GM21381 (cell line): ENCODE results near the gene RUNX3.

Experiments
- ATAC-seq: cut with Tn5 transposase; IDR thresholded peaks from one replicate; pipeline ENCODE4 v1.9.1; 2021; ENCODE audit warnings: mild to moderate bottlenecking, moderate library complexity; ENCODE audit not compliant: unreplicated experiment

RUNX3 gene

DNA sequence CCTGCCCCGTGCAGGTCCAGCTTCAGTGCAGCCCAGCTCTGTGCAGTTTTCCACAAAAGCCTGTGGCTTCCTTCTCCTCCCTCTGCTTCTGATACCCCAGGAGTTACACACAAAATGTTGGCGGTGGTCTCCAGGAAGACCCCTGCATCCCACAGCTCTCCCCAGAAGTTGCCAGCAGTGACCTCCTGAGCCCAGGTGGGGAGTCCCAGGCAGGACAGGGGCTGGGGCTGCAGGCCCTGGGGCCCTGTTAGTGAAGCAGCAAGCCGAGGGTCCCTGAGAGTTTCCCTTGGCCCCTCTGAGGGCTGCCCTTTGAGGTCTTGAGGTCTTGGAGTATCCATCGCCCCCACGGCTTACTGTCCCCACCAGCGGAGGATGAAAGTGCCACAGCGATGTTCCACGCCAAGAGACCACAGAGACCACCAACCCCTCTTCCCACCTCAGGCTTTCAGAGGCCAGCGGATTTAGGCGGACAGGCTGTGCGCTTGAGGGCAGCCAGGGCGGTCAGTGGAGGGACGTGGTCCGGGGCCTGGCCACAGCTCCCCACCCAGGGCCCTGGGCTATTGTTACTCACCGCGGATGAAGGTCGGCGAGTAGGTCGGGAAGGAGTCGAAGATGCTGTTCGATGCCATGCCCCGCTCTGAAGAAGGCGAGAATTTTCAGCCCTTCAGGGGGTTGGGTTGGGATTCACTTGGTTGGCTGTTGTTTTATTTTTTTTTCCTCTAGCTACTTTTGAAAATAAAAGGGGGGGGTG, 34.0 kb upstream of the RUNX3 start:
- no peak for ATAC-seq

DNA sequence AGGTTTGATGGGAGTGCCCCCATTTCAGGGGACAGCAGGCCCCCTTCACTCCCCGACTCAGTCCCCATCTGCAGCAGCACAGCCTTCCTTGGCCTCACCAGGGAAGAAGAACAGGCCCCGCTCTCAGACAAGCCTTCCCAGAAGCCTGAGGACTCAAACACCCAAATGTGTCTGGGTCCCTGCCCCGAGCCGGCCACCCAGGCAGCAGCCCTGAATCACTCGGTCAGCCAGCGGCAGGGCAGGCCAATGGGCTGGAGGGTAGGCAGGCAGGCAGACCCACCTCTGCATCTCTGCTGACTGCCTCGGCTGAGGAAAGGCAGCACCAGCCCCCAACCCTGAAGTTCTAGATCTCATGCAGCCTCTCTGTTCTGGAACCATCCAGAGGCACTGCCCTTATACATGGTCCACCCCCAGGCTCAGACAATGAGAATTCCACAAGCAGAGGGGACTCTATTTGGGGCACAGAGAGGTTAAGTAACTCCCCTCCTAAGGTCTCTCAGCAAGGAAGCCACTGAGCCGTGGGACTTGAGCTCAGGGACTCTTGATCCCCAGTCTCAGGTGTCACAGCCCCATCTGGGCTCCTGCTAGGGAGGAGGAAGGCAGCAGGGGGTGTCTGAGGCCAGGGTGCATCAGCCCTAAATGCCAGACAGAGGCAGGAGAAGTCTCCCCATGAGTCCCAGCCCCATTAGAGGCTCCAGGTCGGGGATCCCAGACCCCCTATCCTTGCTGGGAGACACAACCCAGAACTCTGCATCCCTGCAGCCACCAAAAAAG, 33.2 kb upstream of the RUNX3 start:
- ATAC-seq: no peak

DNA sequence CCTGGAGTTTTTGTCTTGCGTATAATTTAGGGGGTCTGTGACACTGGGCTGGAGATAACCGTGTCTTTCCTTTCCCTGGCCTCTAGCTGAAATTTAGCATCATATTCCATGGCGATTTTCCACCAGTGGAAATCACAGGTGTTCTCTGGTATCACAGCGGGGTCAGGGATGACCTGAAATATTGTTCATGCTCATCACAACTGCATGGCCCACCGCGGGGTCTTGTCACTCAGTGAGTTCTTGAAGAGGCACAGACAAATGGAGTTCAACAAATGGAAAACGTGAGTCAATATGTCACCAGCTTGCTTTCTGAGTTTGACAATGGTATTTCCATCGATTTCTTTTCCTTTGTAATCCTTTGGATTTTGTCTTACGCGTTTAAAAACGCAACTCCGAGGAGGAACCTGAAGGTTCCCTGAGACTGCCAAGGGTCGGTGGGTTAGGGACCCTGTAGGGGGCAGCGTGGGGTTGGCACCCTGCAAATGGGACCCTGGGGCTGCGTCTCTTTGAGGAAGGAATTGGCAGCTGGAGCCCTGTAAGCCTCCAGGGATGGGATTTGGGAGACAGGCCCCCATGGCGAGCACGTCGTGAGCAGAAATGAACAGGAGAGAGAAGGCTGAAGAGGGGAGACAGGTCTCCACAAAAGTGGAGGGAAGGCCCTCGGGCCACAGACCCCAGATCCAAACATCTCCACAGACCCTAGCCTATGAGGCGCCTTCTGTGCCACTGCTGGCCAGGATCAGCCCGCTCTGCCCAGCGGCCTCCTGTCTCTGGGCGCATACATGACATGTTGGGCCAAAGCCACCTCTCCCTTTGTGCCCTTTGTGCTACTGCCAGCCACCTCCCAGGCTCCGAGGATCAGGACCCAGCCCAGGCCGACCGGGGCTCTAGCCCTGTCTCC, 32.1 kb upstream of the RUNX3 start:
- ATAC-seq: no peak

DNA sequence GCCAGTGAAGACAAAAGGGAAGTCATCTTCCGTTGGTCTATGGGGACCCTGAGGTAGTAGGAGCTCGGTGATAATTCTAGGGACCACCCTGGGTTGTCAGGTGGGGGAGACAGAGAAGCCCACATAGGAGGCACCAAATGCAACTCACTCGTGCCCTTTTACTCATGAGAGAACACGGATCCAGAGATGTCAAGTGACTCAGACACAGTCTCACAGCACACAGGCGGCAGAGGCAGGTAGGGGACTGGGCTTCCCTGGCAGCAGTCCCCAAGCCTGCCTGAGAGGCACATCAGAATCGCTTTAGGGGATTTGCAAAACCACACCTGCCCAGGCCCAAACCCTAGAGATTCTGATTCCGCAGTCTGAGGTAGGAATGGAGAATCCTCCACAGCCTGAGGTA, 31.3 kb upstream of the RUNX3 start:
- no peak for ATAC-seq

DNA sequence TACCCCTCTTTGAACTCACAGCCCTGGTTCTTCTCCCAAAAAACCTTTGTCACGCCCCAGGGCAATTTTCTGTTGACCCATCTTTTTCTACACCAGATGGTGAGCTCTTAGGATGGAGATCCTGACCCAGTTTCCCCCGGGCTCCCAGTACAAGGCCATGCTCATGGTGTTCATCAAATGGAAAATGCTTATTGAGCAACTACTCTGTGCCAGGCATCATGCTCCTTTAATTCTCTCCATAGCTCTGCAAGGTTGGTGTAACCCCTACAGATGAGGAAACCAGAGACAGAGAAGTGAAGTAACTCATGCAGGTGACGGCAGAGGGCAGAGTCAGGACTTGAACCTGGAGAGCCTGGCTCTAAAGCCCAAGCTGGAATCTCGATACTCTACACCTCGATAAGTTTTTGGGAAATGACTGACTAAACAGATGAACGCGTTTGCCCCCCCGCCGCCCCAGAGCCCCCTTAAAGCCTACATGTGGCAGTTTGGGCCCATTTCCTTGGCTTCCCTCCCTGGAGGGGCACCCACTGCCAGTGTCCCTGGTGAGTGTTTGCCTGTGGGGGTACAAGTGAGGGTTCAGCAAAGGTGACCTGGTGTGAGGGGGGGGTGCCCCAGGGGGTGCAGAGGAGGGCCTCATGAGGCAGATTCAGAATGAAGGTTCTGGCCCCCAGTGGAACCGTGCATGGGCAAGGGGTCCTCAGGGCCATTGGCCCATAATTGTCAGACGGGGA, 30.2 kb upstream of the RUNX3 start:
- no peak for ATAC-seq

DNA sequence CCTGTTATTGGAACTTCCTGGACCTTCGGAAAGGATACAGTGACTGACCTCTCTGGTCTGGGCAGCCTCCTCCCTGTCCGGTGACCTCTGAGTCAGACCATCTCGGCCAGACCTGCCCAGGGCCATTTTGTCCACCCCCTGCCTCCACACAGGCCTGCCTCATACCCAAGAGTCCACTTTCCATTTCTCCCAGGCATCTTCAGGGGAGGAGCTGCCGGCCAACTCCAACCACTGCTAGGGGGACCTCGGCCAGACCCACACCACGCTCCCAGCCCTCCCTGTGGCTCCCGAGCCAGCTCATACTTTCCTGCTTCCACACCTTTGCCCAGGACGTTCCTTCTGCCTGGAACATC, 29.5 kb upstream of the RUNX3 start:
- ATAC-seq: no peak

DNA sequence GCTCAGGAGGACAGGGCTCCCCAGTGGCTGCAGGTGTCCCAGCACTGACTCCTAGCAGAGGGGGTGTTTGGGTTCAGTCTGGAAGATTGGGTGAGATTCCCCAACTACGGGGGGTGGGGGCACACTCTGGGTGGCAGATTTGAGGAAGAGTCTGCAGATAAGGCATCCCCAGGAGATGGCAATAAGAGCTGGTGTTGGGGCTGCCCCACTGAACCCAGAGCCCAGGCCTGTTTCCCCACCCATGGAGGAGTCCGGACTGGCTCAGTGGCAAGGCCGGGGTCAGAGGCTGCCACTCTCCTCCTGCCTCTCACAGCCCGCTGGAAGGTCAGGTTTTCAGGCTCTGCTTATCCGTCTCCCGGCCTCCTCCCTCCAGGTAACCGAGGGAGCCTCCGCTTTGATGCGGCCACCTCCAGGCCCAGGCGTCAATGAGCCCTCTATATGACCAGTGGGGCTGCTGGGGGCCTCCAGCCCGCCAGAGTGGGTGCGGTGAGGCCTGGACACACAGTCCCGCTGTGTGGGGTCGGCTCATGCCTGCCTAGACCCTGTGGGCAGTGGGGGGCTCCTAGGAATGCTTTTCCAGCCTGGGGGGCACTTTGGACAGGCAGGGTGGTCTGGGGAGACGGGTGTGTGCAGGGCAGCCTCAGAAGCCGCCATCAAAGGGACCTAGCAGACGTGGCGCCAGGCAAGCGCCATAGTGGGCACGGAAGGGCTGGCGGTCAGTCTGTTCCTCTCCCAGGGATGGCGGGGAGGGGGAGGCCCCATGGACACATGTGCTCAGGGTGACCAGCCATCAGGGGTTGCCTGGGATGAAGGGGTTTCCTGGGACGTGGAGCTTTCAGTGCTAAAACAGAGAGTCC, 28.9 kb upstream of the RUNX3 start:
- ATAC-seq: no peak

DNA sequence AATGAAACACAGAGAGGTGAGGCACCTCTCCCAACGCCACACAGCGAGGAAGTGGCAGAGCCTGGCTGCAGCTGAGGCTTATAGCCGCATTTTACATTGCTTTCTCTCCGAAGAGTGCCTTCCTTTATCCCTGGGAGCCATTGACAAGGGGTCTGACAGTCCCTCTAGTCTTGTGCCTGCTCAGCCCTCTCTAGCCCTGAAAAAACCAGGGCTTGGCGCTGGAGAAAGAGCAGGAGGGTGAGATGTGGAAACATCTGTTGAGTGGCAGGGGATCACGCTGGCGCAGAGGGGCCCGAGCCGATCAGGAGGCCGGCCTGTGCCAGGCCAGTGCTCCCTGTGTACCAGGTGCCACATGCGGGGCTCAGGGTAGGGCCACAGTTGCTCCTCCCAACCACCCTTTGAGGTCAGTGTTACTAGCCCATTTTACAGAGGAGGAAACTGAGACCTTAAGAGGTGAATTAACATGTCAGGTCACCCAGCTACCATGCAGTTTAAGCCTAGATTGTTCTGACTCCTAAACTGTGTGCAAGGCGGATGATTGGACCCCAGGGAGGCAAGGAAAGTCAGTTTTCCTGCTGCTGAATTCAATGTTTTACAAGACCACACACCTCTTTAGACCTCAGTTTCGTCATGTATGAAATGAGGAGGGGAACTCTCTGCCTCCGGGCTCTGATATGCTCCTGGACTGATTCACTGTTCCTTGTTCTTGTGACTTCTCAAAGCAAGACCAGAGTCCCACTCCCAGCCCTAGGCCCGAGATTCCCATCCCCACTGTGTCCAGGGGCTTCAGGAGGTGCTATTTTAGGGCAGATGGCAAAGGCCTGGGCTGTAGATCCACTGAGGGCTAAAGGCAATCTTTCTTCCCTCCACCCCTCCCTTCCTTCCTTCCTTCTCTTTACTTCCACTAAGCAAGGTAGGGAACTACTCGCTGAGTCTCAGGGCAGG, 28.0 kb upstream of the RUNX3 start:
- ATAC-seq: no peak

DNA sequence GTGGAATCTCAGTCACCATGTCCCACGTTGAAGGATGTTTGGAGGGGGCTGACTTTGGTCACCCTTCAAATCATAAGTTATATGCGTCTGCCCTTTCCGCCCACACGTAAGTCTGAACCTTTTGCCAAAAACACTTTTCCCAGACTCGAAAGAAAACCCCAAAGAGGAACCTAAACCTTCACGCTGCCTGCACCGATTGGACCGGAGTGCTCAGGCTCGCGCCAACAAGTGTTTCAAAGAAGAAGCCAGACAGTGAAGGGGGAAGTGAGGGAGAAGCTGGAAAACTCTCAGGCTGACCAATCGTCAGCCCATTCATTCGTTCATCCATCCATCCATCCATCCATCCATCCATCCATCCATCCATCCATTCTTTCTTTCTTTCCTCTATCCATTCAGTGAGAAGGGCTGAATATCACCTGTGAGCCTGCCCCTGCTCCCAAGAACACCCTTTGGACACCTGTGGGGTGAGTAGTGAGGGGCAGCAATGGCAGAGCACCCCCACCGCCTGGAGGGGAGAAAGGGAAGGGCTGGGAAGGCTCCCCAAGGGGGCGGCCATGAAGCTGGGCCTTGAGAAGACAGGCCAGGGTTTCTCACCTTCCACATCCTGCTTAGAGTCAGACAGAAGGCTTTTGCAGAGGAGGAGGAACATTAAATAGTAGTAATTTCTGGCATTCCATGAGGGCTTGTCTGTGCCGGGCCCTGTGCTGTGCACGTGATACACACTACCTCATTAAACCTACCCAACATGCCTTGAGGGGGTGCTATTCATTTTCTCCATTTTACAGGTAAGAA, 27.1 kb upstream of the RUNX3 start:
- no peak for ATAC-seq

DNA sequence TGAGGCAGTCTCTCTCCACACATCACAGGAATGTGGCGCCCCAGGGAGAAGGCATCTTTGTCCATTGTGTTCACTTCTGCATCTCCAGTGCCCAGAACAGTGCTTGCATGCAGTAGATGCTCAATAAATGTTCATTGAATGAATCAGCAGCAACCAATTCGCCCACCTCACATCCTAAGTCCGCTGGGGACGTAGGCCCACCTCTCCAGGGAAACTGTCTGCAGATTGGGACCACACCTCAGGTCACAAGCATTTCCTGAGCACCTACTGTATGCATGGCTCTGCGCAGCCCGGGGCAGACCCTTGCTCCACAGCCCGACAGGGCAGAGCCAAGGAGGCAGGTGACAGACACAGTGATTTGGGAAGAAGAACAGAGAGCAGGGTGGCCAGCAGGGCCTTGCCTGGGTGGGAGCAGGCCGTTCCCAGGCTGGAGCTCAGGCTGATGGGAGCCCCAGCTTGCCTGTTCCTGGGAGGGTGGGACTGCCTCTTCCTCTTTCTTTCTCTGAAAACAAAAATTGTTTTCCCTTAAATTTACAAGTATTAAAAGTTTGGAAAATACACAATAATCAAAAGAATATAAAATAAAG, 25.8 kb upstream of the RUNX3 start:
- ATAC-seq: no peak

DNA sequence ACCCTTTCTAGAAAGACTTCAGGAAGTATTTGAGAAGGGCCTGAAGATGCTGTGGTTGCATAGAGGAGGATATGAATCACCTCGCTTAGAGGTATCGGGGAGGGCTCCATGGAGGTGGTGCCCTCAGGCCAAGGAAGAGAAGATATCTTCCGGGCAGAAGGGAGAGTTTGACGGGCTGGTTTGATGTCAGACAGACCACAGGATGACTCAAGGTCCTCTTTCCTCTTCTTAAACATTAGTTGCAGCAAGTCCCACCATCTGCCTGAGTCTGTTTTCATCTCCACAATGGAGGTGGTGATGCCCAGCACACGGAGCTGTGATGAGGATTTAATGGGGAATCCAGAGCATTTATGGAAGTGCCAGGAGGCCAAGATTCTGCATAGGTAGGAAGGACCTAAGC, 25.1 kb upstream of the RUNX3 start:
- ATAC-seq: peak; percentile 43

DNA sequence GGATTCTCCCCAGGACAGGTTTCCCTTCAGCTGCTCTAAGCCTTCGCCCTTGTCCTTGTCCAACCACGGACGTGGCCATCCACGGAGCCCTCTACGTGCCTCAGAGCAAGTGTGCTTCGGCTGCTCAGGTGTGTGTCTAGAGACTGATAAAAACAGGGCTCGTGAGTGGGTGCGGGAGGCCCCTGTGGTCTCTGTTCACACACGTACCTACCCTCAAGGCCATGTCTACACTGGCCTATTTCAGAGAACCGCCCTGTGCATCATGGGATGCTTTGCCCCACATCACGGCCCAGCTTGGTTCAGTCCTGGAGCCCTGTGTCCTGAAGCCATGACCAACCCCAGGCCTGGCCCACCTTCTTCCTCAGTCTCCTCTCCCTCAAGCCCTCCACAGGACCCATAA, 24.6 kb upstream of the RUNX3 start:
- no peak for ATAC-seq

DNA sequence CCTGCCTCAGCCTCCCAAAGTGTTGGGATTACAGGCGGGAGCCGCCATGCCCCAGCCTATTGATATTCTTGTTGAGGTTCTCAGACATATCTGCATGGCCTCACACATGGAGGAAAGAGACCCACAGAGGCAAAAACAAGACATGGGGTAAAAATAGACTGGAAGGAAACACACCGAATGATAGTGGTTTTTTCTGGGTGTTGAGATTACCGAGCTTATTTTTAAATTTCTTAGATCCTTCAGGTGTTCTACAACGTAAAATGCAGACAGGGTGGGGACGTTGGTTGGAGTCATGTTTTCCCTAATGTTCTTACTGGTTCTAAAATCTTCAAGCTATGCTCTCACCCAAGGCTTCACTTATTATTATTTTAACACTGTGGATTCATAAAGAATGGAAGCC, 23.9 kb upstream of the RUNX3 start:
- no peak for ATAC-seq

DNA sequence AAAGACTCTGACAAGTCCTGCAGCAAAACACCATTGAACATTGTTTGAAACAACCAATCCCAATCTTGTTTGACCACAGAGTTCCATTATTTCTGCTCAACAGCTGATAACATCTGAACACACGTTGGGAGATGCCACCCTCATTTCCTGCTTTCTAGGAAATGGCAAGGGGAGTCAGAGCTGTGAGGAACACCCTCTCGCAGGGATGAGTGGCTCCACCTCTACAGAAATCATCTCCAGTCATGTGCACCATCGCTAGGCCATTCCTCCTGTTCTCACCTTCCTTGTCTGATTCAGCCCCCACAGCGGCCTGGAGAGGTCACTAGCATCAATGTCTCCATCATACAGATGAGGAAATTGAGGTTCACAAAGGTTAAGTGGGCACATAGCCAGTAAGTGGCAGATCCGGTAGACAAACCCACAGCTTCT, 22.4 kb upstream of the RUNX3 start:
- ATAC-seq: no peak

DNA sequence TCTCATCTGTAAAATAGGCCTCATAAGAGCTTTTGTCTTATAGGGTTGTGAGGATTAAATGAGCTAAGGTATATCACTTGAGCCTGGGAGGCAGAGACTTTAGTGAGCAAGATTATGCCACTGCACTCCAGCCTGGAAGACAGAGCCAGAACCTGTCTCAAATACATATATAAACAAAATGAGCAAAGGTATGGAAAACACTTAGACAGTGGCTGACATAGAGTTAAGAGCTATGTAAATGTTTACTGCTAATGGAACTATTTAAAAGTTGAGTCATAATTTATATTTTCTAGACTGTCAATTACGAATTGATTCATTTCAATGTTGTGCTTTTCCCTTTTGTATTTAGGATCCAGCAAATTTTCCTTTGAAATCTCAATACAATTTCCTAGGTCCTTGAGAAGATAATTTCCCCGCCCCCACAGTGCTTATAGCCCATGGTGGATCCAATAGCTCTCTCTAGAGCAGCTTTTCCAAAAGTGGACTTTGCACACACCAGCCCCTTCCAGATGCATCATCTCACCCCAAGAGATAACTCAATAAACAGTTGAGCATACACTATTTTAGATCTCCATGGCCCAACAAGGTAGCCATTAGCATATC, 21.8 kb upstream of the RUNX3 start:
- ATAC-seq: no peak

DNA sequence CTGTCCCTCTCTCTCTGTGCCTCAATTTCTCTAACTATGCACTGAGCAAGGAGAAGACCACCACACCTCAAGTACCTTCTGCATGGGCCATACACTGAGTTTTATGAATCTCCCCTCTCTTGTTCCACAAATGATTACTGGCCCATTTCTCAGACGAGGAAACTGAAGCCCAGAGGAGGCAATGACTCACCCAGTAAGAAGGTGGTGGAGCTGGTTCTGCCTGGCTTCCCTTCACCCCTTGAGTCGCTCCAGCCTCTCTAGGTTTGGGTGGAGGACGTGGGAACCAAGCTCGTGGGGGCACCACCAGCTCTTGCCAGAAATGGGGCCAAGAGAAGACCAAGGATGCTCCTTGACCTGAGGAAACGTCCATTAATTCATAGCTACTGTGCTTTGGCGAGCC, 21.3 kb upstream of the RUNX3 start:
- no peak for ATAC-seq

DNA sequence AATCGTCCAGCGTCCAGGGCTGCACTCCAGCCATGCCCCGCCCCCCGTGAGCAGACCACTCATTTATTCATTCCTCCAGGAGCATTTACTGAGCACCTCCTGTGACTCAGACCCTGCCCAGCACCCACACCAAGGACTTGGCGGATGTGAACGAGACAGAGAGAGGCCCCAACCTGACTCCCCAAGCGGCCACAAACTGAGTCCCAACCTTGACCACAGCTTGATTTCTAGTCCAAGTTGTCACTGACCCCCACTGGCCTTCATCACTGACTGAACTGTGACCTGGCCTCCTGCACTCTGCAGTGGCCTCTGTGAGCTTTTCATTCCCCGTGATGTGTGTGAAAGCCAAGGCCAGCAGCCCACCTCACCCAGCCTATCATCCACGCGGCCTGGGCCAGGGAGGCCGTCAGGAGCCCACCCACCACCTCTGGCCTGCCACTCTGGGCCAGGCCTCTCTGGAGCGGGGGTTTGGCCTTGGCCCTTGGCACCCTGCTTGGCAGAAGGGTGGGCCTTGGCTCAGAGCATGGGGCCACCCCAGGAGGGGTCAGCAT, 19.3 kb upstream of the RUNX3 start:
- ATAC-seq: no peak
